HG03095 (cell line): ENCODE measurements around the gene DNASE1L2.

Source experiments
- ATAC-seq: cut with Tn5 transposase; IDR thresholded peaks from one replicate; pipeline ENCODE4 v1.9.1; 2021; ENCODE audit warnings: moderate library complexity; ENCODE audit not compliant: unreplicated experiment

DNASE1L2 gene

GRCh38 chr16:2284001-2284770 lies 47.9 kb downstream of the DNASE1L2 start:
- no peak for ATAC-seq

GRCh38 chr16:2284797-2285576 lies 48.7 kb downstream of the DNASE1L2 start:
- no peak for ATAC-seq

- no peak for ATAC-seq
These were observed 49.5 kb downstream of the DNASE1L2 start for GRCh38 chr16:2285731-2286191.

- ATAC-seq = no peak
These were observed 50.3 kb downstream of the DNASE1L2 start for GRCh38 chr16:2286550-2286949.

GRCh38 chr16:2287916-2288547 lies 51.8 kb downstream of the DNASE1L2 start:
- ATAC-seq = no peak
